ENCODE results near the gene ISM1.

- TF ChIP-seq CTCF (IDR thresholded peaks at IDR 0.05 in 8 of 11, conservative IDR thresholded peaks at IDR 0.05 in 3 of 11) = no peak
- TF ChIP-seq POLR2A (IDR thresholded peaks at IDR 0.05) = no peak
- no peak for TF ChIP-seq POLR2AphosphoS5 (IDR thresholded peaks at IDR 0.05)
Observed at GRCh38 chr20:13173201-13173600, 47.9 kb upstream of the ISM1 start.
